HCT116 (cell line): ENCODE results near the gene CHMP2A. TPM values are rescaled to one million over a fixed set of nuclear protein-coding genes. Genes with fewer than 3 reads are reported as not detected.

Experiments
- ATF3 ChIP-seq: IDR thresholded peaks from 2 replicates; pipeline ENCODE4 v1.6.1; 2012
- CBX3 ChIP-seq: IDR thresholded peaks from 2 replicates; pipeline ENCODE4 v1.6.1; 2012; ENCODE audit warnings: low read depth
- CEBPB ChIP-seq: IDR thresholded peaks from 2 replicates; pipeline ENCODE4 v1.6.1; 2012; ENCODE audit warnings: low read depth
- ELF1 ChIP-seq: IDR thresholded peaks from 2 replicates; pipeline ENCODE4 v1.6.1; 2012; ENCODE audit warnings: low read depth, borderline replicate concordance
- EZH2phosphoT487 ChIP-seq: fragments of 200-600 bp; IDR thresholded peaks from 2 replicates; pipeline ENCODE4 v1.6.1; 2018; ENCODE audit warnings: antibody characterized with exemption, borderline replicate concordance
- MAX ChIP-seq: IDR thresholded peaks from 2 replicates; pipeline ENCODE4 v1.6.1; 2012
- POLR2A ChIP-seq: IDR thresholded peaks from 2 replicates; pipeline ENCODE4 v1.7.0; 2011; ENCODE audit warnings: borderline replicate concordance; ENCODE audit not compliant: insufficient read depth, insufficient read length; ENCODE audit errors: extremely low read depth
- REST ChIP-seq: IDR thresholded peaks from 2 replicates; pipeline ENCODE4 v1.6.1; 2012; ENCODE audit warnings: low read depth
- SIN3A ChIP-seq: IDR thresholded peaks from 2 replicates; pipeline ENCODE4 v1.6.1; 2012; ENCODE audit warnings: low read depth
- SP1 ChIP-seq: IDR thresholded peaks from 2 replicates; pipeline ENCODE4 v1.6.1; 2012; ENCODE audit warnings: low read depth
- TCF7L2 ChIP-seq: IDR thresholded peaks from 2 replicates; pipeline ENCODE4 v1.7.0; 2011; ENCODE audit warnings: borderline replicate concordance, inconsistent platforms; ENCODE audit not compliant: insufficient read depth, insufficient read length; ENCODE audit errors: extremely low read depth
- ZFX ChIP-seq: fragments of 450-650 bp; IDR thresholded peaks from 2 replicates; pipeline ENCODE4 v1.6.1; 2017
- total RNA-seq: library from RNA; stranded (reverse); gene quantifications from one replicate; pipeline ENCODE4 v1.2.1, GENCODE V29; 2021; ENCODE audit not compliant: unreplicated experiment

The CHMP2A gene
- total RNA-seq, 1 experiment from 2014 or later: 125 TPM

- TF ChIP-seq REST (no peak), CEBPB (no peak), ATF3 (no peak), MAX (no peak), POLR2A (no peak), SP1 (no peak), SIN3A (no peak), ZFX (no peak), EZH2phosphoT487 (no peak), CBX3 (no peak), ELF1 (no peak), TCF7L2 (no peak)
- TF ChIP-seq, all 23 proteins: peak for 0
Observed at GRCh38 chr19:58514564-58515022, 40.3 kb downstream of the CHMP2A start (continued).
